HCT116 (cell line): Measurements from ENCODE around the gene NAT9. TPM values are rescaled to one million over a fixed set of nuclear protein-coding genes. Genes with fewer than 3 reads are reported as not detected.
A peak's percentile ranks its signal among the peaks of the same experiment; 100 is the strongest.

Source experiments
- ATAC-seq: fragments of 200-7000 bp; cut with Tn5 transposase; 2 replicates; pipeline ENCODE4 v1.9.1; 2020; ENCODE audit warnings: mild to moderate bottlenecking, moderate library complexity
- BruUV-seq: library from RNA; stranded (reverse); fragments of 400-500 nt; replicated peaks from 2 replicates; lab custom pipeline; 2021; lab: Mats Ljungman, UMichigan
- CTCF ChIA-PET: fragments of 300-600 bp; sonication (Branson Sonifier 250); formaldehyde crosslinking; loops from one replicate; lab custom pipeline; 2021; ENCODE audit warnings: antibody characterized with exemption; lab: Charles Lee
- POLR2A ChIA-PET: fragments of 300-600, 350-600 bp; sonication (Branson Sonifier 250); formaldehyde crosslinking; loops from one replicate; lab custom pipeline; 2021; ENCODE audit warnings: antibody characterized with exemption; lab: Charles Lee
- RAD21 ChIA-PET, 2 experiments: fragments of 300-600 bp; sonication (Branson Sonifier 250); formaldehyde crosslinking; loops; one replicate each; lab custom pipeline; 2023; ENCODE audit warnings: low total read pairs in 2 of 2; ENCODE audit not compliant: uncharacterized antibody in 2 of 2, unreplicated experiment in 2 of 2, low non-redundant PET in 1 of 2; lab: Charles Lee
- DNase-seq: peaks from one replicate; pipeline ENCODE4 v3.0.0-alpha.2; 2010; ENCODE audit warnings: low read depth, low spot score
- H2AFZ ChIP-seq: fragments of 200-600 bp; shearing (Covaris generic), sonication (generic); 2 replicates; pipeline ENCODE4 v1.6.1; 2017; ENCODE audit warnings: low read depth, mixed run types, mixed read lengths, antibody characterized with exemption, low read length; ENCODE audit not compliant: poor library complexity, severe bottlenecking
- H3K27ac ChIP-seq: 2 replicates; pipeline ENCODE4 v1.5.1; 2012; ENCODE audit warnings: low read depth, low read length
- H3K27me3 ChIP-seq: fragments of 200-600 bp; sonication (generic); 2 replicates; pipeline ENCODE4 v1.6.1; 2016; ENCODE audit warnings: mixed run types, low read length, mixed read lengths; ENCODE audit not compliant: insufficient read depth
- H3K36me3 ChIP-seq, 2 experiments: fragments of 200-500 bp in 1 of 2; fragments of 200-600 bp in 1 of 2; sonication (Bioruptor generic) in 1 of 2; sonication (generic) in 1 of 2; 2 replicates each; pipeline versions ENCODE4 v1.5.1 to v1.6.1; 2014 to 2016; ENCODE audit warnings: low read length in 2 of 2, inconsistent platforms in 1 of 2, mixed read lengths in 1 of 2, mixed run types in 1 of 2; ENCODE audit not compliant: insufficient read depth in 2 of 2, control insufficient read depth in 1 of 2
- H3K4me1 ChIP-seq, 2 experiments: fragments of 200-600 bp in 1 of 2; sonication (generic) in 1 of 2; 2 replicates each; pipeline versions ENCODE4 v1.5.1 to v1.6.1; 2012 to 2017; ENCODE audit warnings: low read length in 2 of 2, inconsistent platforms in 1 of 2, mild to moderate bottlenecking in 1 of 2, mixed read lengths in 1 of 2, mixed run types in 1 of 2, moderate library complexity in 1 of 2; ENCODE audit not compliant: insufficient read depth in 2 of 2, control insufficient read depth in 1 of 2
- H3K4me2 ChIP-seq: fragments of 200-600 bp; sonication (generic); 2 replicates; pipeline ENCODE4 v1.6.1; 2017; ENCODE audit warnings: mixed run types, low read length, mixed read lengths
- H3K4me3 ChIP-seq, 2 experiments: fragments of 200-600 bp in 1 of 2; sonication (generic) in 1 of 2; replicated peaks in 1 of 2; 2 replicates each; pipeline ENCODE4 v1.5.1; 2011 to 2016; ENCODE audit warnings: low read length in 2 of 2, control low read depth in 1 of 2, low read depth in 1 of 2, mild to moderate bottlenecking in 1 of 2, mixed read lengths in 1 of 2, mixed run types in 1 of 2
- H3K79me2 ChIP-seq: fragments of 200-600 bp; sonication (generic); 2 replicates; pipeline ENCODE4 v1.6.1; 2017; ENCODE audit warnings: mild to moderate bottlenecking, mixed run types, low read length, moderate library complexity, mixed read lengths; ENCODE audit not compliant: insufficient read depth
- H3K9ac ChIP-seq: fragments of 200-600 bp; sonication (generic); 2 replicates; pipeline ENCODE4 v1.6.1; 2016; ENCODE audit warnings: low read length, mixed read lengths
- H3K9me2 ChIP-seq: fragments of 200-600 bp; sonication (generic), shearing (Covaris generic); 2 replicates; pipeline ENCODE4 v1.6.1; 2017; ENCODE audit warnings: mixed run types, mild to moderate bottlenecking, moderate library complexity; ENCODE audit not compliant: insufficient read depth
- H3K9me3 ChIP-seq, 2 experiments: fragments of 200-500 bp in 1 of 2; fragments of 200-600 bp in 1 of 2; sonication (Bioruptor generic) in 1 of 2; sonication (generic) in 1 of 2; 2 replicates each; pipeline ENCODE4 v1.6.1; 2014 to 2017; ENCODE audit warnings: low read length in 2 of 2, mixed read lengths in 2 of 2, inconsistent platforms in 1 of 2, low read depth in 1 of 2, mild to moderate bottlenecking in 1 of 2, mixed run types in 1 of 2, moderate library complexity in 1 of 2; ENCODE audit not compliant: control insufficient read depth in 1 of 2, insufficient read depth in 1 of 2
- H4K20me1 ChIP-seq: fragments of 200-600 bp; sonication (generic), shearing (Covaris generic); 2 replicates; pipeline ENCODE4 v1.6.1; 2017; ENCODE audit warnings: mixed run types, mild to moderate bottlenecking, moderate library complexity; ENCODE audit not compliant: insufficient read depth
- ATF3 ChIP-seq: IDR thresholded peaks from 2 replicates; pipeline ENCODE4 v1.6.1; 2012
- CBX3 ChIP-seq: IDR thresholded peaks from 2 replicates; pipeline ENCODE4 v1.6.1; 2012; ENCODE audit warnings: low read depth
- CEBPB ChIP-seq: IDR thresholded peaks from 2 replicates; pipeline ENCODE4 v1.6.1; 2012; ENCODE audit warnings: low read depth
- CTCF ChIP-seq, 3 experiments: fragments of 200-600 bp in 1 of 3; sonication (generic) in 1 of 3; IDR thresholded peaks in 2 of 3; conservative IDR thresholded peaks in 1 of 3; 2 replicates each; pipeline ENCODE4 v1.5.1; 2012 to 2017; ENCODE audit warnings: low read depth in 2 of 3, low read length in 2 of 3, antibody characterized with exemption in 1 of 3, borderline replicate concordance in 1 of 3, control low read depth in 1 of 3, mild to moderate bottlenecking in 1 of 3, mixed read lengths in 1 of 3, mixed run types in 1 of 3, moderate library complexity in 1 of 3; ENCODE audit not compliant: insufficient read depth in 1 of 3
- EGR1 ChIP-seq: IDR thresholded peaks from 2 replicates; pipeline ENCODE4 v1.6.1; 2012; ENCODE audit warnings: low read depth
- EZH2phosphoT487 ChIP-seq: fragments of 200-600 bp; IDR thresholded peaks from 2 replicates; pipeline ENCODE4 v1.6.1; 2018; ENCODE audit warnings: antibody characterized with exemption, borderline replicate concordance
- MAX ChIP-seq: IDR thresholded peaks from 2 replicates; pipeline ENCODE4 v1.6.1; 2012
- POLR2A ChIP-seq: IDR thresholded peaks from 2 replicates; pipeline ENCODE4 v1.7.0; 2011; ENCODE audit warnings: borderline replicate concordance; ENCODE audit not compliant: insufficient read depth, insufficient read length; ENCODE audit errors: extremely low read depth
- POLR2AphosphoS5 ChIP-seq: IDR thresholded peaks from 2 replicates; pipeline ENCODE4 v1.6.1; 2011; ENCODE audit warnings: mild to moderate bottlenecking, low read depth, low read length, moderate library complexity
- TCF7L2 ChIP-seq: IDR thresholded peaks from 2 replicates; pipeline ENCODE4 v1.7.0; 2011; ENCODE audit warnings: borderline replicate concordance, inconsistent platforms; ENCODE audit not compliant: insufficient read depth, insufficient read length; ENCODE audit errors: extremely low read depth
- ZNF274 ChIP-seq: fragments of 200-500 bp; sonication (Bioruptor generic); IDR thresholded peaks from 2 replicates; pipeline ENCODE4 v1.6.1; 2014; ENCODE audit warnings: mild to moderate bottlenecking, low read depth, low read length, inconsistent platforms
- intact Hi-C: fragments of 100-400 bp; cut with micrococcal nuclease; formaldehyde crosslinking; loops from 2 replicates; pipeline ENCODE4 v1.10.0; 2022
- total RNA-seq: library from RNA; stranded (reverse); gene quantifications from one replicate; pipeline ENCODE4 v1.2.1, GENCODE V29; 2021; ENCODE audit not compliant: unreplicated experiment

NAT9 gene
- total RNA-seq, 1 experiment from 2014 or later, result 88.7 TPM

GRCh38 chr17:74815550-74816370, 39.6 kb upstream of the NAT9 start:
- Histone ChIP-seq H3K9me3 (no peaks in the 10 kb centered on the region), H3K9ac (no peak overlapping the region), H3K36me3 (no peaks in the 10 kb centered on the region), H3K9me2 (no peaks in the 10 kb centered on the region), H3K4me2 (no peak overlapping the region), H2AFZ (no peak overlapping the region), H3K4me1 (no peaks in the 10 kb centered on the region), H3K27me3 (no peaks in the 10 kb centered on the region), H3K27ac (no peak overlapping the region), H3K79me2 (no peaks in the 10 kb centered on the region), H4K20me1 (no peaks in the 10 kb centered on the region), H3K4me3 (no peak overlapping the region)
- TF ChIP-seq CTCF (IDR thresholded peaks at IDR 0.05 in 2 of 3, conservative IDR thresholded peaks at IDR 0.05 in 1 of 3; ENCODE audit: borderline replicate concordance in 1 of 3, insufficient read depth in 1 of 3, low read depth in 2 of 3, low read length in 2 of 3) (peak; percentile 17 to 61 (median 61); a peak in 5 of 6 replicates), EZH2phosphoT487 (no peak)
- RAD21 ChIA-PET, result no interaction called here
- intact Hi-C loops, result no loop called here
- ATAC-seq (peak; percentile 80), DNase-seq (no peak)
- no TSS peak for BruUV-seq
- CTCF ChIA-PET, result no interaction called here
- POLR2A ChIA-PET, result no interaction called here

GRCh38 chr17:74815067-74815466, 38.9 kb upstream of the NAT9 start:
- Histone ChIP-seq H3K27me3 (no peaks in the 10 kb centered on the region), H3K27ac (no peak overlapping the region), H3K79me2 (no peaks in the 10 kb centered on the region), H3K9me2 (no peaks in the 10 kb centered on the region), H3K4me2 (no peak overlapping the region), H3K9me3 (no peaks in the 10 kb centered on the region), H3K9ac (no peak overlapping the region), H4K20me1 (no peaks in the 10 kb centered on the region), H3K36me3 (no peaks in the 10 kb centered on the region), H3K4me1 (no peaks in the 10 kb centered on the region), H2AFZ (no peak overlapping the region), H3K4me3 (no peak overlapping the region)
- TF ChIP-seq POLR2AphosphoS5 (no peak), CEBPB (no peak), EGR1 (no peak), ATF3 (no peak), CTCF (IDR thresholded peaks at IDR 0.05 in 2 of 3, conservative IDR thresholded peaks at IDR 0.05 in 1 of 3; ENCODE audit: borderline replicate concordance in 1 of 3, insufficient read depth in 1 of 3, low read depth in 2 of 3, low read length in 2 of 3) (no peak), POLR2A (no peak), ZNF274 (no peak), CBX3 (no peak), TCF7L2 (no peak), MAX (no peak)
- no peak for ATAC-seq
- ChIA-PET RAD21 (no interaction called here), CTCF (no interaction called here), POLR2A (no interaction called here)
- DNase-seq, result no peak
- intact Hi-C loops, result no loop called here
- BruUV-seq, result no TSS peak
